ENCODE results near the gene GRIFIN. TPM values are rescaled to one million over a fixed set of nuclear protein-coding genes. Genes with fewer than 3 reads are reported as not detected.

GRIFIN gene
- total RNA-seq, 2 donors from 2014 or later = not detected

DNA sequence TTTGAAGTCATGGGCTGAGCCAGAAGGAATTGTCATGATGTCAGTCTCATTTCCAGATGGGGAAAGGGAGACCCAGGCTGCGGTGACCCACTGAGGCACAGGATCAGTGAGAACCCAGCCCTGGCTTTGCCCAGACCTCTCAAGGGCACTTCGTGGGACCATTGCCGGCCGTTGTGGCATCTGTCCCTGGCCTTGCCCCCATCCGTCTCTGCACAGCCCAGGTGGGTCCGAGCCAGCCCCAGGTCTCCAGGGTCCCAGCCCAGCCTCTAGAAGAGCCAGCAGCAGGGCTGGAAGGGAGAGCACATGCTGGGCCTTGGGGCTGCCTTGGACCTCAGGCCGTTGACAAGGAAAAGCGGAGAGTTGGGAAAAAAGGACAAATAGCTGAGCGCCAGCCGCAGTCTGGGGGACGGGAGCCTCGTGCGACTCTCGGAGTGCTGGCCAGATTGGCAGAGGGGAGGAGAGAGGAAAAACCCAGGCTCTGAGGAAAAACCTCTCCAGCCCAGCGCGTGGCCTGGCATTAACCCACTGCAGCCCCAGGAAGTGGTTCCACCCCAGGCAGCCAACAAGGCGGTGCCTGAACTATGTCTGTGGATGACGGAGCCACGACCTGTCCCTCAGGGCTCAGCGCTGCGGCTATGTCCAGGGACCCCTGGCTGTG, 30.2 kb downstream of the GRIFIN start:
- no peak overlapping the region for H3K4me3 Mint-ChIP-seq
- ATAC-seq (replicated peaks in 1 of 2) = no peak
- no peaks in the 10 kb centered on the region for H3K9me3 Mint-ChIP-seq
- no peaks in the 10 kb centered on the region for H3K27me3 Mint-ChIP-seq (ENCODE audit: low read depth)
- DNase-seq = no peak
- H3K36me3 Mint-ChIP-seq (ENCODE audit: insufficient read depth in 2 of 2) = no peaks in the 10 kb centered on the region
- no peak overlapping the region for H3K27ac Mint-ChIP-seq
- no peaks in the 10 kb centered on the region for H3K4me1 Mint-ChIP-seq (ENCODE audit: low read depth)

DNA sequence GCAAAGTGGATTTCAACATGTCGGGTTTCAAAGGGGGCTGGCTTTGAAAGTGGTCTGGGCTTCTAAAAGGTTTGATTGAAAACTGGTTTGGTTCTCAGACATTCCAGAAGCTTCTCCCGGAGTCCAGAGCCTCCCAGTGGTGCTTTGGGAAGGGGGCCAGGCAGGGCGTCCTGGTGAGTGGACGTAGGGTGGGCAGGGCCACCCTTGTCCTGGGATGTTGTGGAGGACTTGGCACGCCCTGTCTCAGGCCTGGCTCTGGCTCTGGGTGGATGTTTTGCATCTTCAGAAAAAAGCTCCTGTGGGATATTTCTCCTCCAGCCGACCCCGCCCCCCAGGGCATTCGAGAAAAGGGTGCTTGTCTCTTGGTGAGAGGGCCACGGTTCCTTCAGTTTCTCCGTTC, 31.2 kb downstream of the GRIFIN start:
- Mint-ChIP-seq H3K36me3 (ENCODE audit: insufficient read depth in 2 of 2) (no peaks in the 10 kb centered on the region), H3K27me3 (ENCODE audit: low read depth) (no peaks in the 10 kb centered on the region), H3K9me3 (no peaks in the 10 kb centered on the region), H3K4me3 (no peak overlapping the region), H3K27ac (no peak overlapping the region), H3K4me1 (ENCODE audit: low read depth) (no peaks in the 10 kb centered on the region)
- no peak for DNase-seq
- ATAC-seq (replicated peaks in 1 of 2) = no peak

DNA sequence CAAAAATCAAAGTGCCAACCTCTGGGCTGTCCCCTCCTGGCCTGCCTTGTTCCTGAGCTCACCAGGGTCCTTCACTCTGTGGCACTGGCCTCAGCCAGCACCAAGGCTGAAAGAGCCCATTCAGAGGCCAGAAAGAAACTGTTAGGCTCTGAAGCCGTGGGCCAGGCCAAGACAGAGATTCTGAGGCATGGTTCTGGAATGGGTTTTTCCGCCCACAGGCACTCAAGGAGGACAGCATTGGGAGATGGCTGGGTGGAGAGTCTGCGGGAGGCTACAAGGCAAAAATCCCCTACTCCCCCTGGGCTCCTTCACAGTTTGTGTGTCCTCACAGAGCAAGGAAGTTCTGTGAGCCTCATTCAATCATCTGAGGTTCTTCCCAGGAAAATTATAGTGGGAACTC, 31.7 kb downstream of the GRIFIN start:
- no peaks in the 10 kb centered on the region for H3K4me1 Mint-ChIP-seq (ENCODE audit: low read depth)
- no peak for ATAC-seq (replicated peaks in 1 of 2)
- H3K4me3 Mint-ChIP-seq = no peak overlapping the region
- H3K27ac Mint-ChIP-seq = no peak overlapping the region
- no peaks in the 10 kb centered on the region for H3K9me3 Mint-ChIP-seq
- H3K27me3 Mint-ChIP-seq (ENCODE audit: low read depth) = no peaks in the 10 kb centered on the region
- DNase-seq = no peak
- H3K36me3 Mint-ChIP-seq (ENCODE audit: insufficient read depth in 2 of 2) = no peaks in the 10 kb centered on the region

DNA sequence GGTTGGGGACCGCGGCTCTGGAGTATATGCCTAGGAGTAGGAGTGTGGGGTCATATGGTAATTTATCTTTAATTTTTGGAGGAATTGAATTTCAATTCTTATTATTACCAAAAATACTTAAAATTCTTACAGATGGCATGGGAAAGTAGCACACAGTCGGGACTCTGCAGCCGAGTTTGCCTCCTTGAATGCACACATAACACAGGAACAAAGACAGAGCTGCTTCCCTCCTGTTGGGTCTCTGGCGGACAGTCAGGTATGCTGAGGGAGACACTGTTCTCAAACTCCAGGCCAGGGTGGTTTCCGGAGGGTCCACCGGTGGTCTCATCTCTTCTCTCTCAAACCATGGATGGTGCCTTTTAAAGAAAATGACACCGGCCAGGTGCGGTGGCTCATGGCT, 32.7 kb downstream of the GRIFIN start:
- DNase-seq (no peak), ATAC-seq (replicated peaks in 1 of 2) (no peak)
- Mint-ChIP-seq H3K27me3 (ENCODE audit: low read depth) (no peaks in the 10 kb centered on the region), H3K27ac (no peak overlapping the region), H3K36me3 (ENCODE audit: insufficient read depth in 2 of 2) (no peaks in the 10 kb centered on the region), H3K4me1 (ENCODE audit: low read depth) (no peaks in the 10 kb centered on the region), H3K9me3 (no peaks in the 10 kb centered on the region), H3K4me3 (no peak overlapping the region)

DNA sequence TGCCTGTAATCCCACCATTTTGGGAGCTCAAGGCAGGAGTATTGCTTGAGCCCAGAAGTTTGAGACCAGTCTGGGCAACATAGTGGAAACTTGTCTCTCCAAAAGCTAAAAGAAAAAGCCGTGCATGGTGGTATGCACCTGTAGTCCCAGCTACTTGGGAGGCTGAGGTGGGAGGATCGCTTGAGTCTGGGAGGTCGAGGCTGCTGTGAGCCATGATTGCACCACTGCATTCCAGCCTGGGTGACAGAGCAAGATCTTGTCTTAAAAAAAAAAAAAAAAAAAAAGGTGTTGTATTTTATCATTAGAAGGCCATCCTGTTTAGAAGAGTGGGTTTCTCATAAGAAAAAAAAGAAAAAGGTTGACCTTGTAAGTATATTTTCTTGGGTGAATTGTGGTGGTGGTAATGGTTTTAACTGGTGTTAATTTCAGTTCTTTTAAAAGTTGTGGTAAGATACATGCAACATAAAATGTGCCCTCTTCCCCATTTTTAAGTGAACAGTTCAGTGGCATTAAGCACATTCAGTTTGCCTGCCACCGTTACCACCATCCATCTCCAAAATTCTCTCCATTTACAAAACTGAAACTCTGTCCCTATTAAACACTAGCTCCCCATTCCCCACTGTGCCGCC, 34.7 kb downstream of the GRIFIN start:
- ATAC-seq (replicated peaks in 1 of 2) = no peak
- H3K4me1 Mint-ChIP-seq (ENCODE audit: low read depth) = no peaks in the 10 kb centered on the region
- no peak overlapping the region for H3K27ac Mint-ChIP-seq
- H3K4me3 Mint-ChIP-seq = no peak overlapping the region
- DNase-seq = no peak
- no peaks in the 10 kb centered on the region for H3K27me3 Mint-ChIP-seq (ENCODE audit: low read depth)
- no peaks in the 10 kb centered on the region for H3K9me3 Mint-ChIP-seq
- H3K36me3 Mint-ChIP-seq (ENCODE audit: insufficient read depth in 2 of 2) = no peaks in the 10 kb centered on the region

DNA sequence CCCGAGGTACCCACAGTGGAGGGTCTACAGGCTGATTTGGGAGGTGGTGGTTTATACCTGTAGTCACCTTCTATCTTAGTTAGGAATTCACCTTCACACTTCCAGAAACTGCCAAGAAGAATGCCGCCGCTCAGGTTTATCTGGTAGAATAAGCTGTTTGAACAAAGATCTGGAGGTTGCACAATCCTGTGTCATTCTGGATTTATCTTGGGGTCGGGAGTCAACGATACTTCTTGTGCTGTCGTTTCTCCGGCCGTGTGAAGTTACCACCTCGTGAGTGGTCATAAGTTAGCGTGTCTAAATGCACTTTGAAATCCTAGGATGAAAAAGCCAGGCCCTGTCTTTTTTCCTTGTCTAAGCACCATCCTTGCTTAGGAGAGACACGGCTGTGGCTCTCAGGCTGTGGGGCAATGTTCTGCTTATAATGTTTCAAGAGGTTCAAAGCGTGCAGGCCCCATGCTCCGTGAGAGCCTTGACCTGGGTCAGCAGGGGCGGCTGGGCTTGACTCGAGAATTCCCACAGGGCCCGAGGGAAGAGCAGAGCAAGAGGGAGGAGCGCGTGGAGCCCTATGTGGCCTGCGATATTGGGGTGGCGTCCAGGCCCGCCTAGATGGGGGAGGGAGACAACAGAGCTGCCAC, 35.5 kb downstream of the GRIFIN start:
- Mint-ChIP-seq H3K4me3 (no peak overlapping the region), H3K36me3 (ENCODE audit: insufficient read depth in 2 of 2) (no peaks in the 10 kb centered on the region), H3K27me3 (ENCODE audit: low read depth) (no peaks in the 10 kb centered on the region), H3K27ac (no peak overlapping the region), H3K9me3 (no peaks in the 10 kb centered on the region), H3K4me1 (ENCODE audit: low read depth) (no peaks in the 10 kb centered on the region)
- DNase-seq (no peak), ATAC-seq (replicated peaks in 1 of 2) (no peak)

DNA sequence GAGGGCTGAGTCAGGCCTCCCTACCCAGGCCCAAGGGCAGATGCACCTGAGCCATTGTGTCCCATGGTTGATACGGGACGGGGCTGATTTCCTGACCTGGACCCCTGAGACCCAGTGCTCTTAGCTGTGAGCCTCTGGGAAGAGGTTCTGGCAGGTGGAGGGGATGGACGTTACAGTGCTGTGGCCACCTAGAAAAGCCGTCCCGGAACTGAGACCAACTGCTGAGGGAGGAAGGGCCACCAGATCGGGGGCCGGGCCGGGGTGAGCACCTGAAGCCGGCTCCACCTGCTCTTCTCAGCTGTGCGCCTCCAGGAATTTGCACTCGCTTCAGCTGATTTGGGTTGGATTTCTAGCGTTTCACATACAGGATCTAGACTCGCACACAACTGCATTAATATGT, 37.4 kb downstream of the GRIFIN start:
- DNase-seq (no peak), ATAC-seq (replicated peaks in 1 of 2) (no peak)
- H3K27me3 Mint-ChIP-seq (ENCODE audit: low read depth) = no peaks in the 10 kb centered on the region
- no peak overlapping the region for H3K4me3 Mint-ChIP-seq
- no peak overlapping the region for H3K27ac Mint-ChIP-seq
- no peaks in the 10 kb centered on the region for H3K36me3 Mint-ChIP-seq (ENCODE audit: insufficient read depth in 2 of 2)
- no peaks in the 10 kb centered on the region for H3K4me1 Mint-ChIP-seq (ENCODE audit: low read depth)
- no peaks in the 10 kb centered on the region for H3K9me3 Mint-ChIP-seq

DNA sequence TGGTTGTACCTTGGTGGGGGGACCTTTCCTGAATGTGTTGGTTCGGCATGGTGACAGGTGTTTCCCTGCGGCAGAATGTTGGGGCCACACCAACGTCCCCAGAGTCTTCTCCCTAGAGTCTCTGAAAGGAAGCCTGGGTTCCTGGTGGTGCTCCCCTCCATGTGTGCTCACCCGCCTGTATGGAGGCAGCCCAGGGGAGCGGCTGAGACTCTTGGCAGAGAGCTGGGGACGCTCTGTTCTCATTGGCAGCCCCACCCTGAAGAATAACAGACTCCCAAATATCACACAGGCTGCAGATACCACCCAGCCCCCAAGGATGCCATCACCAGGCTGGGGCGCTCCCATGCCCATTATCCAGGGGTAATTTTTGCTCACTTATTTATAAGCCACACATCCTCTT, 38.0 kb downstream of the GRIFIN start:
- no peaks in the 10 kb centered on the region for H3K4me1 Mint-ChIP-seq (ENCODE audit: low read depth)

DNA sequence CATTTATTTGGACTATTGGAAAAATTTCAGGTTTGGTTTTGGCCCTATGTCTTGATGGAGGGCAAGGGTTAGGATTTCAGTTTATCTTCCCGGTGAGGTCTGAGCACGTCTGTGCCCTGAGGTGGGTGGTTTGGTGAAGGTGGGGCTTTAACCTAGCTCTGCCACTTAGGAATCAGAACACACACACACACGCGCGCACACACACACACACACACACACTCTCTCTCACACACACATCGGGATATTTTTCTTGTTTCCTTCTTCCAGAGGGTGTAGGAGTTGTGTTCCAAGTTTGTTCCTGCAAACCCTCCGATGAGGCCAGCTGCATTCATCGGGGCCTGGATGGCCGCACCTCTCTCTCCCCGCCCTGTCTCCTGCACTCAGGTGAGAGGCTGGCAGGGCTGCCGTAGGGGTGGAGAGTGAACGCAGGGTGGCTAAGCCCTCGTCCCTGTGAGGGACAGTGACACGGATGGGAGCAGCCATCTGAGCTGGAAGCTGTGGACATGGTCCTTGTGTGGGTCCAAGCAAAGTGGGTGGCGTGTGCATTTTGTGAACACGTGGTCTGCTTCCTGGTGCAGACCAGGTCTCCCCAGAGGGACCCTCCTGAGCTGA, 38.6 kb downstream of the GRIFIN start:
- Mint-ChIP-seq H3K4me1 (ENCODE audit: low read depth) (no peaks in the 10 kb centered on the region), H3K27me3 (ENCODE audit: low read depth) (no peaks in the 10 kb centered on the region), H3K27ac (no peak overlapping the region), H3K4me3 (no peak overlapping the region), H3K9me3 (no peaks in the 10 kb centered on the region), H3K36me3 (ENCODE audit: insufficient read depth in 2 of 2) (no peaks in the 10 kb centered on the region)
- DNase-seq = no peak
- ATAC-seq (replicated peaks in 1 of 2) = no peak

More for the DNA sequence above, 38.0 kb downstream of the GRIFIN start:
- no peak overlapping the region for H3K27ac Mint-ChIP-seq
- no peaks in the 10 kb centered on the region for H3K36me3 Mint-ChIP-seq (ENCODE audit: insufficient read depth in 2 of 2)
- no peak for ATAC-seq (replicated peaks in 1 of 2)
- H3K4me3 Mint-ChIP-seq = no peak overlapping the region
- no peak for DNase-seq
- no peaks in the 10 kb centered on the region for H3K9me3 Mint-ChIP-seq
- H3K27me3 Mint-ChIP-seq (ENCODE audit: low read depth) = no peaks in the 10 kb centered on the region

DNA sequence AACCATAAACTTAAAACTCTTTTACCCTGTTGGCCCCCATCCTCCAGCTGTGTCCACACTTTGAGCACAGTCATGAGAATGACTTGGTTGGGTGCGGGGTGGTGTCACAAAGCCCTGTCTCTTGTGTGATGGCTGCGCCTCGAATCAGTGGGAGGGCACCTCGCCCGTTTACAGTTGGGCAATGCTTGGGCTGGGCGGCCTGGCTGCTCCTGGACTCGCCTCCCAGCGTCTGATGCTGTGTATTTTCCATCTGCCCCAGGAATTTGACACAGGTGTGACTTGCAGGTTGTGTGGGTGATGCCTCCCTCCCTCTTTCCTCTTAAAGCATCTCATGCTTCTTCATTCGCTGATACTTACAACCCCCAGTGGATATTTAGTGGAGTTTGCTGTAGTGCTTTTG, 39.1 kb downstream of the GRIFIN start:
- no peak for DNase-seq
- Mint-ChIP-seq H3K36me3 (ENCODE audit: insufficient read depth in 2 of 2) (no peaks in the 10 kb centered on the region), H3K27ac (no peak overlapping the region)

DNA sequence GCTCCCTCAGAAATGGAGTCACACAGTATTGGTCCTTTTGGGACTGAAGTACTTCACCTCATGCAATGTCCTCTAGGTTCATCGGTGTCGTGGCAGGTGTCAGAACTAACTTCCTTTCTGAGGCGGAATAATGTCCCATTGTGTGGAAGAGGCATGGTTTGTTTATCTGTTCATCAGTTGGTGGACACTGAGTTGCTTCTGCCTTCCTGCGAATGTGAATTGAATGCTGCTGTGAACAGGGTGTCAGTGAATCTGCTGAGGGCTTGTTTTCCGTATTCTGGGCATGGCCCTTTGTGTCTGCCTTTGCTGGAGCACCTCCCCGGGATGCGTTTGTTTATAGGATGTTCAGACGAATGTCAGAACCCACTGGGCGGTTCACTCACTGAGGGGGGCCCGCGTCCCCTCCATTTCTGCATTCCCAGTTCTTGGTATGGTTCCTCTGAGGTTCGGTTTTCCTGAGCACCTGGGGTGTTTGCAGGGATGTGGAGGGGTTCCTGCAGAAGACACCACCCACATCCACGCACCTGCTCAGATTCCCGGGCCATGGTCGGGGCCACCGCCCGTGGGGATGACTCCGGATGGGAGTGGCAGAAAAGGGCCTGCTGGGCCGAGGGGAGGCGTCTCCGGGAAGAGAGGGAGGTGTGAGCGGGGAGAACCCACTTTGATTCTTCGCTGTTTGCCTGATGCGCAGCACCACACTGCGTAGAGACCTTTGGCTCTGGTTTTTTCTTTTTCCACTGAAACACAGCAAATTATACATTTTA, 39.7 kb downstream of the GRIFIN start:
- Mint-ChIP-seq H3K27ac (no peak overlapping the region), H3K4me3 (no peak overlapping the region), H3K4me1 (ENCODE audit: low read depth) (no peaks in the 10 kb centered on the region), H3K9me3 (no peaks in the 10 kb centered on the region), H3K36me3 (ENCODE audit: insufficient read depth in 2 of 2) (no peaks in the 10 kb centered on the region), H3K27me3 (ENCODE audit: low read depth) (no peaks in the 10 kb centered on the region)
- no peak for DNase-seq
- ATAC-seq (replicated peaks in 1 of 2) = no peak

More for the DNA sequence above, 39.1 kb downstream of the GRIFIN start:
- no peak for ATAC-seq (replicated peaks in 1 of 2)
- H3K27me3 Mint-ChIP-seq (ENCODE audit: low read depth) = no peaks in the 10 kb centered on the region
- no peaks in the 10 kb centered on the region for H3K4me1 Mint-ChIP-seq (ENCODE audit: low read depth)
- H3K9me3 Mint-ChIP-seq = no peaks in the 10 kb centered on the region
- H3K4me3 Mint-ChIP-seq = no peak overlapping the region

DNA sequence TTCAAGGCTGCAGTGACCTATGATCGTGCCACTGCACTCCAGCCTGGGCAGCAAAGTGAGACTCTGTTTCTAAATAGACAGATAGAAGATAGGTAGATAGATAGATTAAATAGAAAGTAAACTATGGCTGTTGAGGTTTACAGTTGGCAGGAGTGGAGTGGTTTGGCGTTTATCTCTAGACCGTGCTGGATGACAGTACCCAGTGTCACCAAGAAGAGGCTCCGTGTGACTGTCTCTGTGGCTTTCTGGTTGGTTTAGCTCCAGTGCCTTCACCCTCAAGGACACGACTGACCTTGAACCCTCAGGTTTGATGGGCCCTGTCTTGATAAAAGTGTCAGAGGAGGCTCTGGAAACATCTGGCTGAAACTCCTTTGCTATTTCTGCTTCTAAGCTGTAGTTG, 41.1 kb downstream of the GRIFIN start:
- ATAC-seq (replicated peaks in 1 of 2) (no peak), DNase-seq (no peak)
- Mint-ChIP-seq H3K27ac (no peak overlapping the region), H3K36me3 (ENCODE audit: insufficient read depth in 2 of 2) (peaks cover 3% of the 10 kb centered on the region in 2 donors), H3K4me1 (ENCODE audit: low read depth) (no peaks in the 10 kb centered on the region), H3K9me3 (peaks cover 3 to 4% of the 10 kb centered on the region in 2 donors), H3K27me3 (ENCODE audit: low read depth) (no peaks in the 10 kb centered on the region), H3K4me3 (no peak overlapping the region)

Data from activated T-cell treated with anti-CD3 and anti-CD28 coated beads, Interleukin-2, amount 50 U/mL, for 72 hours (primary cell).